H1 (cell line): Measurements from ENCODE around the gene MACF1. TPM values are rescaled to one million over a fixed set of nuclear protein-coding genes. Genes with fewer than 3 reads are reported as not detected.

ENCODE experiments used
- CTCF ChIA-PET: fragments of 300-600 bp; sonication (Branson Sonifier 250); formaldehyde crosslinking; loops from one replicate; lab custom pipeline; 2021; ENCODE audit not compliant: partially characterized antibody; lab: Charles Lee
- POLR2A ChIA-PET: fragments of 300-600 bp; sonication (Branson Sonifier 250); formaldehyde crosslinking; loops from one replicate; lab custom pipeline; 2021; ENCODE audit warnings: inconsistent platforms; ENCODE audit not compliant: partially characterized antibody; lab: Charles Lee
- DNase-seq, 2 experiments: peaks; one replicate each; pipeline versions ENCODE4 v3.0.0 to v3.0.0-alpha.2; 2010 to 2022; ENCODE audit warnings: low spot score in 2 of 2, low read depth in 1 of 2, mixed read lengths in 1 of 2
- FAIRE-seq: peaks from 2 replicates; lab custom pipeline; 2011; peaks lifted over from hg19 to GRCh38; lab: Jason Lieb, UNC
- H2AFZ ChIP-seq: 2 replicates; pipeline ENCODE4 v1.8.1; 2012; ENCODE audit warnings: low read length, inconsistent platforms
- H2AK5ac ChIP-seq: 2 replicates; pipeline ENCODE4 v1.6.1; 2013; ENCODE audit warnings: low read depth, low read length
- H2BK120ac ChIP-seq: replicated peaks from 2 replicates; pipeline ENCODE3; 2013; ENCODE audit warnings: low read depth, low read length, inconsistent platforms
- H2BK12ac ChIP-seq: 2 replicates; pipeline ENCODE4 v1.6.1; 2013; ENCODE audit warnings: low read depth, low read length
- H2BK15ac ChIP-seq: 2 replicates; pipeline ENCODE4 v1.6.1; 2013; ENCODE audit warnings: low read length
- H2BK20ac ChIP-seq: 2 replicates; pipeline ENCODE4 v1.6.1; 2013; ENCODE audit warnings: low read length
- H2BK5ac ChIP-seq: 2 replicates; pipeline ENCODE4 v1.6.1; 2013; ENCODE audit warnings: low read depth, low read length
- H3K14ac ChIP-seq: 2 replicates; pipeline ENCODE4 v1.6.1; 2013; ENCODE audit warnings: inconsistent platforms; ENCODE audit not compliant: insufficient read length
- H3K18ac ChIP-seq: 2 replicates; pipeline ENCODE4 v1.6.1; 2013; ENCODE audit warnings: low read length; ENCODE audit errors: extremely low read depth
- H3K23ac ChIP-seq: 2 replicates; pipeline ENCODE4 v1.6.1; 2013; ENCODE audit warnings: inconsistent platforms; ENCODE audit not compliant: insufficient read length
- H3K23me2 ChIP-seq: 2 replicates; pipeline ENCODE4 v1.6.1; 2013; ENCODE audit warnings: low read depth, low read length
- H3K27ac ChIP-seq: 2 replicates; pipeline ENCODE4 v1.6.1; 2011; ENCODE audit warnings: low read depth, low read length, inconsistent platforms
- H3K27me3 ChIP-seq, 4 experiments: replicated peaks in 1 of 4; 1 replicate in 1 of 4; 2 replicates in 3 of 4; pipeline versions ENCODE4 v1.6.1 to v1.8.1; 2011 to 2013; ENCODE audit warnings: low read length in 3 of 4, mild to moderate bottlenecking in 3 of 4, inconsistent platforms in 2 of 4, mixed read lengths in 2 of 4, moderate library complexity in 1 of 4; ENCODE audit not compliant: control insufficient read depth in 3 of 4, insufficient read depth in 3 of 4; ENCODE audit errors: extremely low read depth in 1 of 4
- H3K36me3 ChIP-seq, 4 experiments: 2 replicates each; pipeline versions ENCODE4 v1.6.1 to v1.8.1; 2011 to 2013; ENCODE audit warnings: mild to moderate bottlenecking in 4 of 4, low read length in 3 of 4, moderate library complexity in 2 of 4, control low read depth in 1 of 4, inconsistent platforms in 1 of 4; ENCODE audit not compliant: insufficient read depth in 4 of 4, control insufficient read depth in 2 of 4
- H3K4ac ChIP-seq: replicated peaks from 2 replicates; pipeline ENCODE3; 2013; ENCODE audit warnings: low read length, low read depth, mixed read lengths, inconsistent platforms; ENCODE audit not compliant: insufficient read length
- H3K4me1 ChIP-seq, 4 experiments: replicated peaks in 1 of 4; 1 replicate in 1 of 4; 2 replicates in 3 of 4; pipeline versions ENCODE4 v1.6.1 to v1.8.1; 2011 to 2013; ENCODE audit warnings: low read length in 3 of 4, inconsistent platforms in 2 of 4, mixed read lengths in 1 of 4; ENCODE audit not compliant: insufficient read depth in 4 of 4, control insufficient read depth in 3 of 4
- H3K4me2 ChIP-seq, 2 experiments: 2 replicates each; pipeline versions ENCODE4 v1.6.1 to v1.8.1; 2011 to 2013; ENCODE audit warnings: low read depth in 2 of 2, low read length in 2 of 2, control low read depth in 1 of 2, inconsistent platforms in 1 of 2, mild to moderate bottlenecking in 1 of 2; ENCODE audit not compliant: insufficient read depth in 1 of 2
- H3K4me3 ChIP-seq, 4 experiments: fragments of 200-600, 300-600 bp in 1 of 4; sonication (generic), shearing (Covaris generic), sonication (Bioruptor Twin) in 1 of 4; 2 replicates each; pipeline versions ENCODE4 v1.5.1 to v1.8.1; 2011 to 2016; ENCODE audit warnings: low read length in 4 of 4, low read depth in 3 of 4, control low read depth in 2 of 4, inconsistent platforms in 2 of 4, mild to moderate bottlenecking in 2 of 4, mixed read lengths in 1 of 4, moderate library complexity in 1 of 4; ENCODE audit not compliant: insufficient read depth in 2 of 4; ENCODE audit errors: extremely low read depth in 1 of 4
- H3K56ac ChIP-seq: replicated peaks from 2 replicates; pipeline ENCODE3; 2013; ENCODE audit warnings: low read depth, mild to moderate bottlenecking, mixed read lengths, low read length, inconsistent platforms; ENCODE audit not compliant: insufficient read length
- H3K79me1 ChIP-seq: 2 replicates; pipeline ENCODE4 v1.6.1; 2013; ENCODE audit warnings: low read depth, low read length, control low read depth
- H3K79me2 ChIP-seq, 2 experiments: 2 replicates each; pipeline versions ENCODE4 v1.6.1 to v1.8.1; 2012 to 2013; ENCODE audit warnings: low read length in 2 of 2, mild to moderate bottlenecking in 2 of 2, inconsistent platforms in 1 of 2; ENCODE audit not compliant: insufficient read depth in 2 of 2, control insufficient read depth in 1 of 2
- H3K9ac ChIP-seq, 4 experiments: replicated peaks in 1 of 4; 1 replicate in 1 of 4; 2 replicates in 3 of 4; pipeline versions ENCODE4 v1.6.1 to v1.8.1; 2011 to 2013; ENCODE audit warnings: low read depth in 3 of 4, low read length in 3 of 4, control low read depth in 2 of 4, mild to moderate bottlenecking in 2 of 4, moderate library complexity in 2 of 4, inconsistent platforms in 1 of 4; ENCODE audit errors: extremely low read depth in 1 of 4
- H3K9me3 ChIP-seq, 2 experiments: 2 replicates each; pipeline versions ENCODE4 v1.6.1 to v1.8.1; 2012 to 2013; ENCODE audit warnings: mild to moderate bottlenecking in 2 of 2, moderate library complexity in 2 of 2, control low read depth in 1 of 2, inconsistent platforms in 1 of 2, low read depth in 1 of 2, low read length in 1 of 2, mixed read lengths in 1 of 2; ENCODE audit not compliant: insufficient read depth in 2 of 2
- H4K20me1 ChIP-seq, 2 experiments: replicated peaks in 1 of 2; 2 replicates each; pipeline versions ENCODE3 to v1.8.1; 2011 to 2013; ENCODE audit warnings: inconsistent platforms in 2 of 2, low read length in 2 of 2, mild to moderate bottlenecking in 1 of 2; ENCODE audit not compliant: insufficient read depth in 2 of 2, control insufficient read depth in 1 of 2
- H4K5ac ChIP-seq: 2 replicates; pipeline ENCODE4 v1.6.1; 2013; ENCODE audit warnings: low read length, low read depth, mixed read lengths, inconsistent platforms; ENCODE audit not compliant: insufficient read length
- H4K8ac ChIP-seq: 2 replicates; pipeline ENCODE4 v1.8.0; 2013; ENCODE audit warnings: mild to moderate bottlenecking, moderate library complexity, low read length, inconsistent platforms; ENCODE audit not compliant: insufficient read depth; ENCODE audit errors: extremely low read depth
- H4K91ac ChIP-seq: replicated peaks from 2 replicates; pipeline ENCODE3; 2013; ENCODE audit warnings: low read length, mixed read lengths, inconsistent platforms; ENCODE audit not compliant: insufficient read length
- KDM1A ChIP-seq: fragments of 200-600, 300-600 bp; sonication (generic); IDR thresholded peaks from 2 replicates; pipeline ENCODE4 v1.7.1; 2016; ENCODE audit warnings: mild to moderate bottlenecking, low read length, borderline replicate concordance
- RNF2 ChIP-seq: fragments of 200-900, 300-1000 bp; sonication (generic); IDR thresholded peaks from 2 replicates; pipeline ENCODE4 v1.7.1; 2016; ENCODE audit warnings: borderline replicate concordance, low read depth, mild to moderate bottlenecking, antibody characterized with exemption, low read length; ENCODE audit not compliant: poor library complexity, severe bottlenecking; ENCODE audit errors: missing control alignments
- SIRT6 ChIP-seq: IDR thresholded peaks from one replicate; pipeline ENCODE4 v1.7.1; 2012; ENCODE audit warnings: low read length, inconsistent platforms
- SP1 ChIP-seq: IDR thresholded peaks from 2 replicates; pipeline ENCODE4 v1.6.1; 2011; ENCODE audit warnings: low read depth, low read length
- WGBS, 2 experiments: shearing (Covaris generic) in 1 of 2; methylation state at CpG; one replicate each; pipeline versions ENCODE4 v1.1.6 to v1.1.7; 2013 to 2015; ENCODE audit warnings: low lambda C conversion rate in 2 of 2, mixed read lengths in 2 of 2, inconsistent platforms in 1 of 2, low coverage in 1 of 2, missing lambda C conversion rate in 1 of 2; ENCODE audit not compliant: insufficient replicate concordance in 2 of 2, insufficient coverage in 1 of 2, insufficient read length in 1 of 2; ENCODE audit errors: extremely low coverage in 1 of 2, missing lambda C conversion rate in 1 of 2; 5-methylcytosine and 5-hydroxymethylcytosine counted together
- polyA plus RNA-seq, 7 experiments: library from polyadenylated mRNA; depleted of rRNA in 3 of 7; stranded (reverse) in 5 of 7; unstranded in 2 of 7; fragments of >200 nt in 5 of 7; fragments of 200-250 nt in 2 of 7; gene quantifications; 1 replicate in 5 of 7; 2 replicates in 1 of 7; 4 replicates in 1 of 7; pipeline versions ENCODE4 v1.2.1 to v1.2.3, GENCODE V29; 2011 to 2013; ENCODE audit warnings: missing spikeins in 2 of 7, mixed read lengths in 2 of 7
- total RNA-seq: library from RNA; stranded (reverse); fragmentation: NEBNext Ultra II Directional; extraction: Animal tissue kit (Norgen Biotek cat#: 25700); gene quantifications from 2 replicates; pipeline ENCODE4 v1.2.1, GENCODE V29; 2021
- TF ChIP-seq, protein P1 (sequence below): IDR thresholded peaks from 2 replicates; pipeline ENCODE4 v1.6.1; 2011; ENCODE audit warnings: low read depth, mild to moderate bottlenecking, low read length; ENCODE audit not compliant: insufficient read depth

MACF1 gene
- total and polyA plus RNA-seq, 2 of the 8 experiments (the other 6 are each of a cell fraction or from before 2014, with no cell fraction given) = 59.8 to 285 TPM

DNA sequence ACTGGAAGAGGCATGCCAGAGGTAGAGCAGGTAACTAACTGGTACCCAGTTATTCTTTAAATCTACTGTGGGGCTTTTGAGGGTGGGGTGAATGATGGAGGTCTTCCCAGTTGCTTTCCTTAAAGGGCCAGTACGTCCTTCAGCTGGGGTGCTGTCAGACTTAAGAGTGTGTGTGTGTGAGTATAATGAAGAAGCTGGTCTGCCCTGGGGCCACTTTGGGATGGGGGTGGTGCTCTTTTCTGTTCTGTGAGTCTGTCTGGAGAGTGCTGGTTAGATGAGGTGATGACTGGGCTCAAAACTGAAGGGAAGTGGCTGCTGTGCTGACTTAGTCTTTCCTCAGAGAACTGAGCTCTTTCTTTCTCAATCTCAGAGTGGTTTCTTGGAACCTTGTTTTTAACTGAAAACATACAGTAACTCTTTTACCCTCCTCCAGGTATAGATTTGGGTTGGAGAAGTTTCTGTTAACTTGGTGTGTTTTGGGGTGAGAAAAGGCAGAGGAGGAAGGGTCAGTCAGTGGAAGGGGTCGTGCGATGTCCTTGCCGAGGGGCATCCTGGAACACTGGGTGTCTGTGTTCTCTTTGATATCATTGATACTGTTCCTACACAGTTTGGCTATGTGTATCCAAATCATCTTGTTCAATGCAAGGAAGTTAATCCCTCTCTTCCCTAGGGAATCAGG, 746 bp downstream of the MACF1 start:
- Histone ChIP-seq H3K56ac (no peak overlapping the region), H3K4me1 (peaks cover 8 to 15% (median 10%) of the 10 kb centered on the region in 4 experiments; a peak in 6 of 7 replicates), H2BK5ac (peak overlapping the region; percentile 47; the same call in 1 of the 2 replicates), H3K4ac (no peak overlapping the region), H3K9me3 (no peaks in the 10 kb centered on the region), H2AK5ac (peak overlapping the region; percentile 54; the same call in 1 of the 2 replicates), H2BK15ac (0 out of 2 replicates have a peak overlapping the region, but pooled peaks have one; percentile 61), H2BK12ac (0 out of 2 replicates have a peak overlapping the region, but pooled peaks have one; percentile 60), H3K18ac (no peak overlapping the region; the same call in 1 of the 2 replicates), H2BK120ac (no peak overlapping the region), H3K4me3 (peak overlapping the region in 1 of 4 experiments; percentile 19; a peak in 2 of 8 replicates), H3K79me1 (peaks cover 7% of the 10 kb centered on the region), H3K27me3 (no peaks in the 10 kb centered on the region), H4K91ac (no peak overlapping the region), H3K14ac (no peak overlapping the region), H4K20me1 (peaks cover 3 to 7% of the 10 kb centered on the region in 2 experiments), H3K4me2 (peak overlapping the region; percentile 37 to 65; a peak in 3 of 4 replicates), H4K8ac (no peak overlapping the region), H3K27ac (no peak overlapping the region), H4K5ac (no peak overlapping the region), H2BK20ac (no peak overlapping the region), H2AFZ (no peak overlapping the region), H3K9ac (no peak overlapping the region; a peak in 1 of 7 replicates), H3K36me3 (no peaks in the 10 kb centered on the region), H3K23me2 (no peaks in the 10 kb centered on the region), H3K79me2 (peaks cover 11 to 86% of the 10 kb centered on the region in 2 experiments), H3K23ac (no peak overlapping the region)
- FAIRE-seq = no peak
- DNase-seq = no peak
- ChIA-PET CTCF (interaction anchor here (0.7 to 7.2 kb wide), 19 partner anchors 8 to 106 kb away, joined by 3 to 78 read pairs (median 4); no protein-coding TSS in a partner anchor), POLR2A (interaction anchor here (0.6 to 4.9 kb wide), 11 partner anchors 9 to 105 kb away, joined by 3 to 22 read pairs (median 3); no protein-coding TSS in a partner anchor)
- 75% methylated on average over 4 of the region's 4 CpGs; no CpG with 5 or more reads in 1 of the 2 experiments for WGBS, 2 experiments
- no peak for TF ChIP-seq RNF2
- no peak for TF ChIP-seq SIRT6
- TF ChIP-seq, protein P1, sequence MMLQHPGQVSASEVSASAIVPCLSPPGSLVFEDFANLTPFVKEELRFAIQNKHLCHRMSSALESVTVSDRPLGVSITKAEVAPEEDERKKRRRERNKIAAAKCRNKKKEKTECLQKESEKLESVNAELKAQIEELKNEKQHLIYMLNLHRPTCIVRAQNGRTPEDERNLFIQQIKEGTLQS = no peak
- no peak for TF ChIP-seq SP1
- TF ChIP-seq KDM1A = no peak
